GM19240 (cell line): ENCODE data around the gene SCG5.

Source experiments
- DNase-seq: peaks from one replicate; pipeline ENCODE4 v3.0.0; 2011; ENCODE audit warnings: low spot score; ENCODE audit not compliant: insufficient read length

SCG5 gene

DNA sequence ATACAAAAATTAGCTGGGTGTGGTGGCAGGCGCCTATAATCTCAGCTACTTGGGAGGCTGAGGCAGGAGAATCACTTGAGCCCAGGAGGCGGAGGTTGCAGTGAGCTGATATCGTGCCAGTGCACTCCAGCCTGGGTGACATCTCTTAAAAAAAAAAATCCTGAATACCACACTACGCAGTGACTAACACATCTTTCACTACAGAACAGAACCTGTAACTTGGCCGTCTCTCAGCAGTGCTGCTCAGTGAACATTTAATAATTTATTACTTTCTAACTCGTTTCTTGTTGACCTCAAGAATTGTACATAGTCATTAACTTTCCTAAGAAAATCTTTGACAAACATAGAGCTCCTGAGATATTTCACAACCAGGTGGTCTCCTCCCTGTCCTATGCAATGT, 80.1 kb downstream of the SCG5 start:
- no peak for DNase-seq

DNA sequence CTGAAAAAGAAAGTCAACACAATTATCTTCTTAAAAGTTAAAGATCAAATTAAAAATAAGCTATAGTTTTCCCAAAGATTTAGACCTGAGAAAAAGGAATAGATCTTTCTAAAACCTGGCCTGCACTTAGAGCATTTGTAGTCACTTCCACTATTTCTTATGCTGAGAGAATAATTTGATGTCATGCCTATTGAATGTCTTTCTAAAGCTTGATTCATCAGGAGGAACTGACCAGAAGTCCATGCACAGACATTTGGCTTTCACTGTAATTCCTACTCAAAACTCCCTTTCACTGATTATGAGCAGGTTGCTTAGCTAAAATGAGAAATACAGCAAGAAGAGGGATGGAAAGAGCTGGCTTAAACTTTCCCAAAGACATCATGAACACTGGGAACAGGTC, 80.6 kb downstream of the SCG5 start:
- no peak for DNase-seq

DNA sequence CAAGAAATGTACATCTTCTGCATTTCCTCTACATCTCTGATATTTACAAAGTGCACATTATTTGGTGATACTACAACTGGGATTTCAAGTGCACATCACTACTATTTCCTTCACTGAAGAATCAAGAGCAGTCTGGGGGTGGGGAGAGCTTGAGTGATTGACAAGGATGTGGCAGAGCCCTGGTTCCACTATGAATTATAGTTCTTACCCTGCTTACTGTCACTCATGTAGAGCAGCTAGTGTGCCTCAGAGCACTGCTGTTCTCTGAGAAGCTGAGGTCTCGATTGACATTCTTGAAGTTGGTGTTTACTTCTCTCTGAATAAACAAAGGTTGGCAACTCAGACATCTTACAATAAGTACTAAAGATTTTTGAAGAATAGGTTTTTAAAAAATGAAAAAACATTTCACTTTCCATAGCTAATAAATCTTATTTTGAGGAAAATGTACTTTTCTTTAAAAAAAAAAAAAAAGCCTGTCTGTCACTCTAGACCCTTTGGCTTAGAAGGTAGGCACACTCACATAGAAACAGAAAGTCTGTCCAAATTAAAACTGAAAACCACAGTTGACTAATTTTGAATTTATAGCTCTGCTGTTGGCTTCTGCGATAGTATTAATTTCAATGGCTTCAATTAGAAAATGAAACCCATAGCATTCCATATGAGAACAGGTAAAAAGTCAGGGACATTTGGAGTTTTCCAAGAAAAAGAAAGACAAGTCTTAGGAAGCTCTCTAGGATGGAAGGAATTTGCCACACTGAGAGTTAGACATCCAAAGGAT, 81.8 kb downstream of the SCG5 start:
- DNase-seq: peak; percentile 50

DNA sequence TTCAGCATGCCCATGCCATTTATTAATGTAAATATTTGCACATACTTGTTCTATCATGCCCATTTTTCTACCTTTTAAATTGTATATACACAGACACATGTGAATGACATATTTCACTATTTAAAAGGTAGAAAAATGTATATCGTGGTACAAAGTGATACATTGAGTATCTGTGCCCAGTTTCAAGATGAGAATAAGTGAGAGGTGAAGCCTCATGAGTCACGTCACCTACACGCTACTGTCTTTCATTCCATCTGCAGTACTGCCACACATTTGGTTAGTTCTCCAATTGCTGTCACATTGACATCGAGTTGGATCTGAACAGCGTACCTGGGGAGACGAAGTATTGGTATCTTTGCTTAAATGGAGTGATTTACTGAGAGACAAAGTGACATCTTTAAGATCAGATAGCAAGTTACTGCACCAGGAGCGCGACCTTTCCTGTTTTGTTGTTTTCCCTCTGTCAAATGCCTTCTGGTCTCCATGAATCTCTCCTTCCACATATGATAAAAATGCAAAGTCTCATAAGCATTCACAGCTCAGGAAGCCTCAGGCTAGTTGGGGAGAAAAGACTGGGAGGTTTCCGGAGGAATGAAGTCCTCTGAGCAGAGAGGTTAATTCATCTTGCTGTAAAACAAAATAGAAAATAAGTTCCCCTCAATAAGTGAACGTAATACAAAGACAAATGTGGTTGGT, 88.3 kb downstream of the SCG5 start:
- no peak for DNase-seq

DNA sequence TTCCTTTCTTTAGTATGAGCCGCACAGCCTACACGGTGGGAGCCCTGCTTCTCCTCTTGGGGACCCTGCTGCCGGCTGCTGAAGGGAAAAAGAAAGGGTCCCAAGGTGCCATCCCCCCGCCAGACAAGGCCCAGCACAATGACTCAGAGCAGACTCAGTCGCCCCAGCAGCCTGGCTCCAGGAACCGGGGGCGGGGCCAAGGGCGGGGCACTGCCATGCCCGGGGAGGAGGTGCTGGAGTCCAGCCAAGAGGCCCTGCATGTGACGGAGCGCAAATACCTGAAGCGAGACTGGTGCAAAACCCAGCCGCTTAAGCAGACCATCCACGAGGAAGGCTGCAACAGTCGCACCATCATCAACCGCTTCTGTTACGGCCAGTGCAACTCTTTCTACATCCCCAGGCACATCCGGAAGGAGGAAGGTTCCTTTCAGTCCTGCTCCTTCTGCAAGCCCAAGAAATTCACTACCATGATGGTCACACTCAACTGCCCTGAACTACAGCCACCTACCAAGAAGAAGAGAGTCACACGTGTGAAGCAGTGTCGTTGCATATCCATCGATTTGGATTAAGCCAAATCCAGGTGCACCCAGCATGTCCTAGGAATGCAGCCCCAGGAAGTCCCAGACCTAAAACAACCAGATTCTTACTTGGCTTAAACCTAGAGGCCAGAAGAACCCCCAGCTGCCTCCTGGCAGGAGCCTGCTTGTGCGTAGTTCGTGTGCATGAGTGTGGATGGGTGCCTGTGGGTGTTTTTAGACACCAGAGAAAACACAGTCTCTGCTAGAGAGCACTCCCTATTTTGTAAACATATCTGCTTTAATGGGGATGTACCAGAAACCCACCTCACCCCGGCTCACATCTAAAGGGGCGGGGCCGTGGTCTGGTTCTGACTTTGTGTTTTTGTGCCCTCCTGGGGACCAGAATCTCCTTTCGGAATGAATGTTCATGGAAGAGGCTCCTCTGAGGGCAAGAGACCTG, 89.5 kb downstream of the SCG5 start:
- no peak for DNase-seq

DNA sequence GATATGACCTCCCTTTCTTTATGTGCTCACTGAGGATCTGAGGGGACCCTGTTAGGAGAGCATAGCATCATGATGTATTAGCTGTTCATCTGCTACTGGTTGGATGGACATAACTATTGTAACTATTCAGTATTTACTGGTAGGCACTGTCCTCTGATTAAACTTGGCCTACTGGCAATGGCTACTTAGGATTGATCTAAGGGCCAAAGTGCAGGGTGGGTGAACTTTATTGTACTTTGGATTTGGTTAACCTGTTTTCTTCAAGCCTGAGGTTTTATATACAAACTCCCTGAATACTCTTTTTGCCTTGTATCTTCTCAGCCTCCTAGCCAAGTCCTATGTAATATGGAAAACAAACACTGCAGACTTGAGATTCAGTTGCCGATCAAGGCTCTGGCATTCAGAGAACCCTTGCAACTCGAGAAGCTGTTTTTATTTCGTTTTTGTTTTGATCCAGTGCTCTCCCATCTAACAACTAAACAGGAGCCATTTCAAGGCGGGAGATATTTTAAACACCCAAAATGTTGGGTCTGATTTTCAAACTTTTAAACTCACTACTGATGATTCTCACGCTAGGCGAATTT, 91.2 kb downstream of the SCG5 start:
- DNase-seq: no peak

DNA sequence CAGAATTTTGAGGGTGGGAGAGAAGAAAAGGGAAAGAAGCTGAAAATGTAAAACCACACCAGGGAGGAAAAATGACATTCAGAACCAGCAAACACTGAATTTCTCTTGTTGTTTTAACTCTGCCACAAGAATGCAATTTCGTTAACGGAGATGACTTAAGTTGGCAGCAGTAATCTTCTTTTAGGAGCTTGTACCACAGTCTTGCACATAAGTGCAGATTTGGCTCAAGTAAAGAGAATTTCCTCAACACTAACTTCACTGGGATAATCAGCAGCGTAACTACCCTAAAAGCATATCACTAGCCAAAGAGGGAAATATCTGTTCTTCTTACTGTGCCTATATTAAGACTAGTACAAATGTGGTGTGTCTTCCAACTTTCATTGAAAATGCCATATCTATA, 91.8 kb downstream of the SCG5 start:
- no peak for DNase-seq

DNA sequence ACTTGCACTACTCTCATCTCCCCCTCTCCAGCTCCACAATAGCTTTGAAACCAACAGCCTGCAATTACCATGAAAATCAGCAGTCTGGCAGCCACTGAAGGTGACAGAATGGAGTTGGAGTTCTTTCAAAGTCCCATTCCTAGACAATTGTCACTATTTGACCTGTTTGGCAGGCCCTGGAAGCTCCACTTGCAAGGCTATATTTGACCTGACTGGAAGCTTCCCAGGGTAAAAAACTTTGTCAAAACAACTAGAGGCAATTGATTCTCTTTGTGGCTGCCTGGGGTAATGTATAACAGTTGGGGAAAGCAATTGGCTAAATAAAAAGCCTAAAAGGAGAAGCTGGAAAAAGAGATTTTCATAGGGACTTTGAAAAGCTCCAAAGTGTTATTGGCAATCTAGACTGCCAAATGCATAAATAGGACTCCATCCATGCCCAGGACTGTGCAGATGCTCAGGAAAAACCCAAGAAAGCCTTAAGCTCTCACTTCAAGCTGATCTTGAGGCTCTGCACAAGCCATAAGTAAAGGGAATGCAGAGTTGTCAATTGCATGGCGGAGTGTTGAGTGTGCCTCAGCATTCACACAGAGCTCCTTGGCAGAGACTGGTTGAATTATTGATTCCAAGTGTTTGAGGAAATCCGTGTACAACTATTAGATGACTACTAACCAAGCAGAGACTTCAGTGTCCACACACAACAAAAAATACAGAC, 94.6 kb downstream of the SCG5 start:
- DNase-seq: no peak

DNA sequence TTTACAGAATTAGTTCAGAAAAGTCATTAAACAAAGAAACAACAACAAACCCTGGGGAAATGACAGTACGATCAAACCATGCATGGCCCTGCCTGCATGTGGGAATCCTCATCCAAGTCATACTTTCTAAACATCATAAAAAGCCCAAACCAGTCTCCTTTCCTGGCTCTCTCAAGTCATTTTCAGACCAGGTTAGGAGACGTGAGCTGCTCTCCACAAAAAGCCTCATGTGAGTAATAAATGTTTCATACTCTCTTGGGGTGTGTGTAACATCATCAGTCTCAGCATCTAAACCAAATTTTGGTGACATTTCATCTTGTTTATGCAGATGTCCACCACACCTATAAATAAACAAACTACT, 95.2 kb downstream of the SCG5 start:
- DNase-seq: no peak

DNA sequence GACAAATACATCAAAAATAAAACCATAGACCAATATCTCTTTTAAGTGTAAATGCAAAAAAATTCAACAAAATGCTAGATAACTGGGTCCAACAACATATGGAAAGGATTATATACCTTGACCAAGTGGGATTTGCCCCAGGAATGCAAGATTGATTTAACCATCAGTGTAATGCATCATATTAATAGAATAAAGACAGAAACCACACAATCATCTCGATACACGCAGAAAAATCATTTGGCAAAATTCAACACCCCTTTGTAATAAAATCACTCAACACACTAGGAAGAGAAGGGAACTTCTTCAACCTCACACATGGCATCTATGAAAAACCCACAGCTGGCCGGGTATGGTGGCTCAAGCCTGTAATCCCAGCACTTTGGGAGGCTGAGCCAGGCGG, 95.8 kb downstream of the SCG5 start:
- no peak for DNase-seq

DNA sequence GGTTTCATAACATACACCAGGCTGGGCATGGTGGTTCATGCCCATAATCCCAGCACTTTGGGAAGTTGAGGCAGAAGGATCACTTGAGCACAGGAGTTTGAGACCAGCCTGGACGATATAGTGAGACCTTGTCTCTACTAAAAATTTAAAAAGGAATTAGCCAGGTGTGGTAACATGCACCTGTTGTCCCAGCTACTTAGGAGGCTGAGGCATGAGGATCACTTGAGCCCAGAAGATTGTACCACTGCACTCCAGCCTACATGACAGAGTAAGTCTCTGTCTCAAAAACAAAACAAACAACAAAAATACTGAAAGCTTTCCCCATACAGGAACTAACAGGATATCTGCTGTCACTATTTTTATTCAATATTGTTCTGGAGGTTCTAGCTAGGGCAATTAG, 97.2 kb downstream of the SCG5 start:
- no peak for DNase-seq

DNA sequence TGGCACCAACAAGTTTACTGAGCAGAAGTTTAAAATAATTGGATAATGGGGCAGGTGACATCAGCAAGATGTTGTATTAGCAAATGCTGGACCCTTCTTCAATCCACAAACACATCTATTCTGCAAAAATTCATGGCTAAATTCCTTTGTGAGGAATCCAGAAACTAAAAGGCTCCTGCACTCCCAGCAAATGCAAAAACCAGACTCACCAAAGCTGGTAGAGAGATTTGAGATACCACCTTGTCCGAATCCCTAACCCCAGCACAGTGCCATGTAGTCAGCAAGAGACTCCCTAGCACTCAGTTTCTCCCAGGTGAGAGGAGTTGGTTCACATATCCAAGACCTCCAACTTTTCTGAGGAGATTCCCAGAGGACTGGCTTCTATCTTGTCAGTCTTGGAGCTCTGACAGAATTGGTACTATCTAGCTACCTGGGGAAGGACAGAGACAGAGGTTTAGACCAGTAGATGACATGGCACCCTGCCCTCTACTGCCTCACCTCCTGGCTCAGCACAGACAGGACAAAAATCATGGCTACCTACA, 98.1 kb downstream of the SCG5 start:
- DNase-seq: no peak

DNA sequence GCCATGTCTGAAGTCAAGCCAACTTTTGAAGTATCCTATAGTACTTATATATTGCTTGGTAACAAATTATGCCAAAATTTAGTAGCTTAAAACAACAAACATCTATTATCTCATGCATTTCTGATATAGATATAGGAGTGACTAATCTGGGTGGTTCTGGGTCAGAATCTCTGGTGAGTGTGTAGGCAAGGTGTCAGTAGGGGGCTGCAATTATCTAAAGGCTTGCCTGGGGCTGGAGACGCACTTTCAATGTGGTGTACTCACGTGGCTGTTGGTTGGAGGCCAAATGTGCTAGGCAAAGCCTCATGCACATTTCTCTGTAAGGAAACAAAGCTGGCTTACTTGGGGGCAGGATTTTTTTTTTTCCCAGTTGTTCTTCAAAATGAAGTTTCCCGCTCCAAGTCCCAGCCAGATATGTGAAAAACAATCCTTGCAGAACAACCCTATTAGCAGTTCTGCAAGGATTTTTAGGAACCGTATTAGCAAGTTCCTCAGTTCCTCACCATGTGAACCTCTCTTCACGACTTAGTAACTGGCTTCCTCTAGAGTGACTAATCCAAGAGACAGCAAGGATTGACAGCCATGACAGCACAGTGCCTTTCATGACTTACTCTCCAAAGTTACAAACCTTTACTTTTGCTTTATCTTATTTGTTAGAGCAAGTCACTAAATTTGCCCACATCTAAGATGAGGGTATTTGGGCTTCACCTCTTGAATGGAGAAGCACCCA, 102.1 kb downstream of the SCG5 start:
- no peak for DNase-seq

DNA sequence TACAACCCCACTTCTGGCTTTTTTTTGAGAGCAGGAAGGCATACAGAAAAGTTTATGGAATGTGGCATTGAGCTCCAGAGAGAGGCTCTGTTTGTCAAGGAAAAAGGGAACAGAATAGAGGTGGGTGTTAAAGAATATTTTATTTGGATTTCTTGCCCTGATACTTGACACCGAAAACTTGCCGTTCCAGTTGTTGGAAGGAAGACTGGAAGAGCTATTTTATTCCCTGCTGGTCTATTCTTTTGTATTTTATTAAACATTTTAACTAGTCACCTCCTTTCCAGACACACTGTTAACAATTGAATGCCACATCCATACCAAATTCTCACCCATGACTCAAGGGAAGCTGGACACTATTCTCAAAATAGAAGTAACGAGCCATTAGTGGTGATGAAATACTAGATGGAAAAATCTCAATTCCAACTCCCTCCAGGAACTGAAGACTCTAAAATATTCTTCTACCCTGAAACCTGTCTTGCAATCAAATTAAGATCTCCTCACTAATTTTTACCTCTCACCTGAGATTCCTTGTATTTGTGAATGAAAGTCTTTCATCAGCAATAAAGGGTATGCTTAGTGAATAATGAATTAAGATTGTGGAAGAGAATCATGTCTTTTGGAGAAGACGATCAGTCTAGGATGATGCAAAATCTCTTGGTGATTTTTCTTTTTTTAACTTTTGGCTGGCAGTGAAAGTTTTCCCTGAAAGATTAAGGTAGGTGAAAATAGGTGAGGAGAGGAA, 104.8 kb downstream of the SCG5 start:
- DNase-seq: no peak
